ENCODE data around the gene ELP1. TPM values are rescaled to one million over a fixed set of nuclear protein-coding genes. Genes with fewer than 3 reads are reported as not detected.

The ELP1 gene
- total RNA-seq, 1 experiment from 2014 or later = 36.9 TPM

- no peaks in the 10 kb centered on the region for H3K4me1 Mint-ChIP-seq (ENCODE audit: insufficient read depth, unreplicated experiment)
- intact Hi-C loops (cut with micrococcal nuclease) = no loop called here
- no peak overlapping the region for H3K4me3 Mint-ChIP-seq (ENCODE audit: unreplicated experiment)
- H3K36me3 Mint-ChIP-seq (ENCODE audit: insufficient read depth, unreplicated experiment) = peaks cover 84% of the 10 kb centered on the region
- no peaks in the 10 kb centered on the region for H3K27me3 Mint-ChIP-seq (ENCODE audit: insufficient read depth, unreplicated experiment)
- peak; percentile 4 for DNase-seq (ENCODE audit: unreplicated experiment)
- CTCF ChIA-PET = interaction anchor here (0.6 to 1.1 kb wide), 2 partner anchors 24 to 556 kb away, joined by 3 read pairs; no protein-coding TSS in a partner anchor
- no peaks in the 10 kb centered on the region for H3K9me3 Mint-ChIP-seq (ENCODE audit: unreplicated experiment)
- POLR2A ChIA-PET = no interaction called here
- TF ChIP-seq, protein P1, sequence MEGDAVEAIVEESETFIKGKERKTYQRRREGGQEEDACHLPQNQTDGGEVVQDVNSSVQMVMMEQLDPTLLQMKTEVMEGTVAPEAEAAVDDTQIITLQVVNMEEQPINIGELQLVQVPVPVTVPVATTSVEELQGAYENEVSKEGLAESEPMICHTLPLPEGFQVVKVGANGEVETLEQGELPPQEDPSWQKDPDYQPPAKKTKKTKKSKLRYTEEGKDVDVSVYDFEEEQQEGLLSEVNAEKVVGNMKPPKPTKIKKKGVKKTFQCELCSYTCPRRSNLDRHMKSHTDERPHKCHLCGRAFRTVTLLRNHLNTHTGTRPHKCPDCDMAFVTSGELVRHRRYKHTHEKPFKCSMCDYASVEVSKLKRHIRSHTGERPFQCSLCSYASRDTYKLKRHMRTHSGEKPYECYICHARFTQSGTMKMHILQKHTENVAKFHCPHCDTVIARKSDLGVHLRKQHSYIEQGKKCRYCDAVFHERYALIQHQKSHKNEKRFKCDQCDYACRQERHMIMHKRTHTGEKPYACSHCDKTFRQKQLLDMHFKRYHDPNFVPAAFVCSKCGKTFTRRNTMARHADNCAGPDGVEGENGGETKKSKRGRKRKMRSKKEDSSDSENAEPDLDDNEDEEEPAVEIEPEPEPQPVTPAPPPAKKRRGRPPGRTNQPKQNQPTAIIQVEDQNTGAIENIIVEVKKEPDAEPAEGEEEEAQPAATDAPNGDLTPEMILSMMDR (IDR thresholded peaks at IDR 0.05; ENCODE audit: unreplicated experiment) = no peak
- H3K27ac Mint-ChIP-seq (ENCODE audit: low read depth, unreplicated experiment) = no peak overlapping the region
- no TSS peak for BruUV-seq (replicated peaks)
Measured at GRCh38 chr9:108913391-108913790, 20.5 kb downstream of the ELP1 start.

DNA sequence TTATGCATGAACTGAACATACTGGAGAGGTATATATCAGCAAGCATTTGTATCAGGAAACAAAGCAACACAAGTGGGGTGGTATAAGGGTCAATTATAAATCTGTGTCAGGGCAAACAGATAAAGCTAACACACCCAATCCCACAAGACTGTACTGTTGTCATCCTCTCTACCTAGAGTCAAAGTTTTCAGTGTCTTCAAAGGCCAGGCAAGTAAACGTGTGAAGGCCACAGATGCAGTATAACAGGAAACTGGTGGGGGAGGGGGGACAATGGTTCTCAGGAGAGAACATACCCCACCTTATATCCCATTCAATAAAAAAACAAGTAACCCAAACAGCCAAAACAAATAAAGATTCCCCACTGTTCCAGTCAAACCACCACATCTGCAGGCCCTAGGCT, 22.1 kb downstream of the ELP1 start:
- POLR2A ChIA-PET = interaction anchor here (0.6 kb wide), 1 partner anchor 38 kb away, joined by 3 read pairs; no protein-coding TSS in a partner anchor
- CTCF ChIA-PET = interaction anchor here (1.2 kb wide), 1 partner anchor 20 kb away, joined by 5 read pairs; no protein-coding TSS in a partner anchor
- intact Hi-C loops (cut with micrococcal nuclease) = no loop called here

GRCh38 chr9:108910914-108911313, 23.0 kb downstream of the ELP1 start:
- BruUV-seq (replicated peaks) = no TSS peak
- Mint-ChIP-seq H3K4me1 (ENCODE audit: insufficient read depth, unreplicated experiment) (no peaks in the 10 kb centered on the region), H3K27me3 (ENCODE audit: insufficient read depth, unreplicated experiment) (no peaks in the 10 kb centered on the region), H3K4me3 (ENCODE audit: unreplicated experiment) (no peak overlapping the region), H3K36me3 (ENCODE audit: insufficient read depth, unreplicated experiment) (peaks cover 79% of the 10 kb centered on the region), H3K27ac (ENCODE audit: low read depth, unreplicated experiment) (peak overlapping the region; percentile 29), H3K9me3 (ENCODE audit: unreplicated experiment) (no peaks in the 10 kb centered on the region)
- DNase-seq (ENCODE audit: unreplicated experiment) = no peak
- intact Hi-C loops (cut with micrococcal nuclease) = no loop called here
- POLR2A ChIA-PET = no interaction called here
- CTCF ChIA-PET = interaction anchor here (1.2 kb wide), 1 partner anchor 19 kb away, joined by 5 read pairs; no protein-coding TSS in a partner anchor
- TF ChIP-seq, protein P1 (IDR thresholded peaks at IDR 0.05; ENCODE audit: unreplicated experiment) = no peak

More for the DNA sequence above, 22.1 kb downstream of the ELP1 start:
- H3K27me3 Mint-ChIP-seq (ENCODE audit: insufficient read depth, unreplicated experiment) = no peaks in the 10 kb centered on the region
- no TSS peak for BruUV-seq (replicated peaks)
- H3K4me1 Mint-ChIP-seq (ENCODE audit: insufficient read depth, unreplicated experiment) = no peaks in the 10 kb centered on the region
- H3K4me3 Mint-ChIP-seq (ENCODE audit: unreplicated experiment) = no peak overlapping the region
- H3K9me3 Mint-ChIP-seq (ENCODE audit: unreplicated experiment) = no peaks in the 10 kb centered on the region
- DNase-seq (ENCODE audit: unreplicated experiment) = no peak
- H3K27ac Mint-ChIP-seq (ENCODE audit: low read depth, unreplicated experiment) = no peak overlapping the region
- peaks cover 81% of the 10 kb centered on the region for H3K36me3 Mint-ChIP-seq (ENCODE audit: insufficient read depth, unreplicated experiment)
- TF ChIP-seq, protein P1 (IDR thresholded peaks at IDR 0.05; ENCODE audit: unreplicated experiment) = no peak

- CTCF ChIA-PET = interaction anchor here (0.6 to 0.7 kb wide), 2 partner anchors 43 to 1598 kb away, joined by 3 read pairs; no protein-coding TSS in a partner anchor
Measured at GRCh38 chr9:108910402-108910801, 23.5 kb downstream of the ELP1 start.

More at GRCh38 chr9:108910402-108910801, 23.5 kb downstream of the ELP1 start:
- POLR2A ChIA-PET = no interaction called here
- Mint-ChIP-seq H3K4me3 (ENCODE audit: unreplicated experiment) (no peak overlapping the region), H3K9me3 (ENCODE audit: unreplicated experiment) (no peaks in the 10 kb centered on the region), H3K36me3 (ENCODE audit: insufficient read depth, unreplicated experiment) (peaks cover 79% of the 10 kb centered on the region), H3K27me3 (ENCODE audit: insufficient read depth, unreplicated experiment) (no peaks in the 10 kb centered on the region), H3K4me1 (ENCODE audit: insufficient read depth, unreplicated experiment) (no peaks in the 10 kb centered on the region), H3K27ac (ENCODE audit: low read depth, unreplicated experiment) (peak overlapping the region; percentile 29)
- DNase-seq (ENCODE audit: unreplicated experiment) = no peak
- intact Hi-C loops (cut with micrococcal nuclease) = no loop called here
- TF ChIP-seq, protein P1 (IDR thresholded peaks at IDR 0.05; ENCODE audit: unreplicated experiment) = no peak
- BruUV-seq (replicated peaks) = no TSS peak
